ENCODE results near the gene CLDN25. TPM values are rescaled to one million over a fixed set of nuclear protein-coding genes. Genes with fewer than 3 reads are reported as not detected.
"Not testable (repeated sequence)": the region's sequence is repeated elsewhere in the genome, so short reads cannot be mapped to it uniquely, and the experiment has no call there.

Gene CLDN25
- total and polyA plus RNA-seq, 9 donors: 0.15 to 0.44 (median 0.27) TPM; not detected in 4

- DNase-seq: peak; percentile 99
- Histone ChIP-seq H3K27ac (ENCODE audit: low read length) (peak within 1 kb of the TSS; percentile 87), H3K4me3 (ENCODE audit: low read length) (peak within 1 kb of the TSS; percentile 60), H3K9me3 (replicated peaks; ENCODE audit: control insufficient read depth, low read depth, low read length) (no peaks in the 10 kb centered on the region), H3K36me3 (ENCODE audit: control insufficient read depth, insufficient read depth, low read length) (peaks cover 13% of the 10 kb centered on the region), H3K4me1 (ENCODE audit: control insufficient read depth, insufficient read depth, low read length) (peaks cover 6% of the 10 kb centered on the region), H3K27me3 (ENCODE audit: control insufficient read depth, insufficient read depth, low read length) (no peaks in the 10 kb centered on the region)
- under 1% methylated on average over 36 of the region's 46 CpGs for WGBS (ENCODE audit: insufficient coverage)
These were observed 6.0 kb upstream of the CLDN25 start, which contains the start of gene ZW10 for GRCh38 chr11:113773416-113774173. TSS of gene ZW10 (minus strand) at chr11:113773692. CDS start at chr11:113773666, 26 bp downstream.

- Histone ChIP-seq H3K27me3 (ENCODE audit: control insufficient read depth, insufficient read depth, low read length) (no peaks in the 10 kb centered on the region), H3K4me1 (ENCODE audit: control insufficient read depth, insufficient read depth, low read length) (peaks cover 10% of the 10 kb centered on the region), H3K4me3 (ENCODE audit: low read length) (peak overlapping the region; percentile 60), H3K9me3 (replicated peaks; ENCODE audit: control insufficient read depth, low read depth, low read length) (no peaks in the 10 kb centered on the region), H3K36me3 (ENCODE audit: control insufficient read depth, insufficient read depth, low read length) (peaks cover 10% of the 10 kb centered on the region), H3K27ac (ENCODE audit: low read length) (no peak overlapping the region)
- DNase-seq: no peak
- WGBS (ENCODE audit: insufficient coverage): no CpG with 5 or more reads among the region's 1 CpG
These were observed 5.5 kb upstream of the CLDN25 start for GRCh38 chr11:113774174-113774503.

GRCh38 chr11:113778111-113778910 is 1.3 kb upstream of the CLDN25 start:
- WGBS (ENCODE audit: insufficient coverage): no CpG with 5 or more reads among the region's 11 CpGs
- Histone ChIP-seq H3K27ac (ENCODE audit: low read length) (peak overlapping the region; percentile 73), H3K4me1 (ENCODE audit: control insufficient read depth, insufficient read depth, low read length) (peaks cover 3% of the 10 kb centered on the region), H3K36me3 (ENCODE audit: control insufficient read depth, insufficient read depth, low read length) (no peaks in the 10 kb centered on the region), H3K4me3 (ENCODE audit: low read length) (no peak overlapping the region), H3K27me3 (ENCODE audit: control insufficient read depth, insufficient read depth, low read length) (no peaks in the 10 kb centered on the region), H3K9me3 (replicated peaks; ENCODE audit: control insufficient read depth, low read depth, low read length) (no peaks in the 10 kb centered on the region)
- peak; percentile 57 for DNase-seq

- Histone ChIP-seq H3K9me3 (replicated peaks; ENCODE audit: control insufficient read depth, low read depth, low read length) (no peaks in the 10 kb centered on the region), H3K36me3 (ENCODE audit: control insufficient read depth, insufficient read depth, low read length) (no peaks in the 10 kb centered on the region), H3K4me1 (ENCODE audit: control insufficient read depth, insufficient read depth, low read length) (peaks cover 3% of the 10 kb centered on the region), H3K27me3 (ENCODE audit: control insufficient read depth, insufficient read depth, low read length) (no peaks in the 10 kb centered on the region), H3K4me3 (ENCODE audit: low read length) (no peak overlapping the region), H3K27ac (ENCODE audit: low read length) (no peak overlapping the region)
- 66% methylated on average over 4 of the region's 5 CpGs for WGBS (ENCODE audit: insufficient coverage)
- DNase-seq: no peak
These were observed 2.1 kb downstream of the CLDN25 start for GRCh38 chr11:113781682-113782081.

- Histone ChIP-seq H3K27me3 (ENCODE audit: control insufficient read depth, insufficient read depth, low read length) (no peaks in the 10 kb centered on the region), H3K4me3 (ENCODE audit: low read length) (no peak overlapping the region), H3K9me3 (replicated peaks; ENCODE audit: control insufficient read depth, low read depth, low read length) (no peaks in the 10 kb centered on the region), H3K27ac (ENCODE audit: low read length) (no peak overlapping the region), H3K4me1 (ENCODE audit: control insufficient read depth, insufficient read depth, low read length) (peaks cover 3% of the 10 kb centered on the region), H3K36me3 (ENCODE audit: control insufficient read depth, insufficient read depth, low read length) (no peaks in the 10 kb centered on the region)
- WGBS (ENCODE audit: insufficient coverage): no CpG with 5 or more reads among the region's 1 CpG
- DNase-seq: no peak
These were observed 2.5 kb downstream of the CLDN25 start for GRCh38 chr11:113782134-113782533.

- H3K27me3 ChIP-seq (ENCODE audit: control insufficient read depth, insufficient read depth, low read length); H3K36me3 ChIP-seq (ENCODE audit: control insufficient read depth, insufficient read depth, low read length); H3K27ac ChIP-seq (ENCODE audit: low read length); DNase-seq; H3K4me1 ChIP-seq (ENCODE audit: control insufficient read depth, insufficient read depth, low read length); H3K9me3 ChIP-seq (replicated peaks; ENCODE audit: control insufficient read depth, low read depth, low read length); H3K4me3 ChIP-seq (ENCODE audit: low read length): not testable (repeated sequence)
- 83% methylated on average over 21 of the region's 22 CpGs for WGBS (ENCODE audit: insufficient coverage)
These were observed 9.4 kb downstream of the CLDN25 start for GRCh38 chr11:113789016-113789415.

GRCh38 chr11:113789675-113790320 is 10.2 kb downstream of the CLDN25 start:
- H3K36me3 ChIP-seq (ENCODE audit: control insufficient read depth, insufficient read depth, low read length): no peaks in the 10 kb centered on the region
- no peaks in the 10 kb centered on the region for H3K9me3 ChIP-seq (replicated peaks; ENCODE audit: control insufficient read depth, low read depth, low read length)
- no peaks in the 10 kb centered on the region for H3K4me1 ChIP-seq (ENCODE audit: control insufficient read depth, insufficient read depth, low read length)
- H3K27me3 ChIP-seq (ENCODE audit: control insufficient read depth, insufficient read depth, low read length): no peaks in the 10 kb centered on the region
- H3K27ac ChIP-seq (ENCODE audit: low read length): no peak overlapping the region
- 86% methylated on average over 33 of the region's 35 CpGs for WGBS (ENCODE audit: insufficient coverage)
- no peak for DNase-seq
- H3K4me3 ChIP-seq (ENCODE audit: low read length): no peak overlapping the region

GRCh38 chr11:113796663-113797259 is 17.2 kb downstream of the CLDN25 start:
- peaks cover 15% of the 10 kb centered on the region for H3K36me3 ChIP-seq (ENCODE audit: control insufficient read depth, insufficient read depth, low read length)
- no peaks in the 10 kb centered on the region for H3K27me3 ChIP-seq (ENCODE audit: control insufficient read depth, insufficient read depth, low read length)
- H3K9me3 ChIP-seq (replicated peaks; ENCODE audit: control insufficient read depth, low read depth, low read length): peaks cover 2% of the 10 kb centered on the region
- DNase-seq: peak; percentile 64
- no peak overlapping the region for H3K27ac ChIP-seq (ENCODE audit: low read length)
- WGBS (ENCODE audit: insufficient coverage): no CpG with 5 or more reads among the region's 3 CpGs
- H3K4me1 ChIP-seq (ENCODE audit: control insufficient read depth, insufficient read depth, low read length): no peaks in the 10 kb centered on the region
- no peak overlapping the region for H3K4me3 ChIP-seq (ENCODE audit: low read length)

- DNase-seq: no peak
- no peaks in the 10 kb centered on the region for H3K4me1 ChIP-seq (ENCODE audit: control insufficient read depth, insufficient read depth, low read length)
- peaks cover 42% of the 10 kb centered on the region for H3K36me3 ChIP-seq (ENCODE audit: control insufficient read depth, insufficient read depth, low read length)
These were observed 23.0 kb downstream of the CLDN25 start for GRCh38 chr11:113802621-113803020.

GRCh38 chr11:113805640-113806039 is 26.0 kb downstream of the CLDN25 start:
- no peaks in the 10 kb centered on the region for H3K27me3 ChIP-seq (ENCODE audit: control insufficient read depth, insufficient read depth, low read length)
- H3K36me3 ChIP-seq (ENCODE audit: control insufficient read depth, insufficient read depth, low read length): peaks cover 45% of the 10 kb centered on the region
- H3K9me3 ChIP-seq (replicated peaks; ENCODE audit: control insufficient read depth, low read depth, low read length): no peaks in the 10 kb centered on the region
- H3K4me3 ChIP-seq (ENCODE audit: low read length): no peak overlapping the region
- DNase-seq: no peak
- no peak overlapping the region for H3K27ac ChIP-seq (ENCODE audit: low read length)
- H3K4me1 ChIP-seq (ENCODE audit: control insufficient read depth, insufficient read depth, low read length): no peaks in the 10 kb centered on the region

More at GRCh38 chr11:113802621-113803020, 23.0 kb downstream of the CLDN25 start:
- H3K9me3 ChIP-seq (replicated peaks; ENCODE audit: control insufficient read depth, low read depth, low read length): no peaks in the 10 kb centered on the region
- H3K27ac ChIP-seq (ENCODE audit: low read length): no peak overlapping the region
- no peaks in the 10 kb centered on the region for H3K27me3 ChIP-seq (ENCODE audit: control insufficient read depth, insufficient read depth, low read length)
- no peak overlapping the region for H3K4me3 ChIP-seq (ENCODE audit: low read length)

Data from muscle of leg (tissue), 11 donors.